ENCODE measurements around the gene DIAPH3. TPM values are rescaled to one million over a fixed set of nuclear protein-coding genes. Genes with fewer than 3 reads are reported as not detected.

The DIAPH3 gene
- total RNA-seq, 2 donors from 2014 or later, result 23.6 to 25.7 TPM

GRCh38 chr13:60108589-60108988 lies 55.1 kb downstream of the DIAPH3 start:
- no peak overlapping the region for H3K4me3 ChIP-seq (ENCODE audit: low read length)
- H3K27ac ChIP-seq (ENCODE audit: low read depth, low read length), result no peak overlapping the region
- no peak overlapping the region for H3K9ac ChIP-seq (ENCODE audit: extremely low read depth, low read length, poor library complexity, severe bottlenecking)
- Mint-ChIP-seq H3K27me3 (ENCODE audit: insufficient read depth) (no peaks in the 10 kb centered on the region), H3K4me1 (peaks cover 3% of the 10 kb centered on the region), H3K4me3 (no peak overlapping the region), H3K9me3 (no peaks in the 10 kb centered on the region), H3K27ac (no peak overlapping the region), H3K36me3 (ENCODE audit: low read depth) (peaks cover 27% of the 10 kb centered on the region)
- H3K9me3 ChIP-seq (ENCODE audit: control insufficient read depth, low read length), result peaks cover 5% of the 10 kb centered on the region
- no peak for TF ChIP-seq CTCF (conservative IDR thresholded peaks at IDR 0.05)
- H3K36me3 ChIP-seq (ENCODE audit: control insufficient read depth, insufficient read depth, low read length), result peaks cover 85% of the 10 kb centered on the region
- H3K4me1 ChIP-seq (ENCODE audit: control insufficient read depth, insufficient read depth, low read length), result no peaks in the 10 kb centered on the region
- WGBS, 2 experiments (ENCODE audit: insufficient coverage in 1 of 2, insufficient read length in 1 of 2), result 92% methylated on average over 2 of the region's 2 CpGs; no CpG with 5 or more reads in 1 of the 2 experiments
- no peaks in the 10 kb centered on the region for H3K27me3 ChIP-seq (ENCODE audit: control insufficient read depth, insufficient read depth, low read length, poor library complexity, severe bottlenecking)
- no peak for DNase-seq

DNA sequence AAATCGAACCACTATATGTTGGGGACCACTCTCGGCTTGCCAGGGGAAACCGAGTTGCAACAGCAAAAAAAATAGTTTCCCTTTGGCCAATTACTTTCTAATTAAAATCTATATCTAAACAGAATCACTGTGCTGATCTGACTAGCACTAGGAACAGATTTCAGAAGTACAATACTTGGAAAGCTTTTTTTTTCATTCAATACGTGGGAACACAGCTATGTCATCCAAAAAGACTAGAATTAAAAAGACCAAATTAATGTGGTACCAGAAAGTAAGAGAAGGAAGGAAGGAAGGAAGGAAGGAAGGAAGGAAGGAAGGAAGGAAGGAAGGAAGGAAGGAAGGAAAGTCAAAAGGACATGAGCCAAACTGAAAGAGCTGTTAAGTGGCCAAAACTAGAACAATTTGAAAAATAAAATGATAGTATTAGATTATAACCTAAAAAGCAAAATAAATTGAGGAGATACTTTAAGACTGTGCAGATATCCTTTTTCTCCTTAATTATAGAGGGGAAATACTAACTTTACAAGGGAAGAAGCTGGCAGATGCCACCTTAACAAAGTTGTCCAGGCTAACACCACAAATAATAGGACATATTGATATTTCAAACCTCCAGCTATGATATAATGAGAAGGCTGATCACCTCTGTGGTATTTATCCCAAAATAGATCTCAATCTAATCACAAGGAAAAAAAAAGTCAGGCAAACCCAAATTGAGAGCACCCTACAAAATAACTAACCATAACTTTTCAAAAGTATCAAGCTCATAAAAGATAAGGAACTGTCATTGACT lies 63.9 kb downstream of the DIAPH3 start:
- Histone ChIP-seq H3K9me3 (ENCODE audit: control insufficient read depth, low read length) (no peaks in the 10 kb centered on the region), H3K4me3 (ENCODE audit: low read length) (no peak overlapping the region), H3K27me3 (ENCODE audit: control insufficient read depth, insufficient read depth, low read length, poor library complexity, severe bottlenecking) (no peaks in the 10 kb centered on the region), H3K36me3 (ENCODE audit: control insufficient read depth, insufficient read depth, low read length) (peaks cover 59% of the 10 kb centered on the region), H3K9ac (ENCODE audit: extremely low read depth, low read length, poor library complexity, severe bottlenecking) (no peak overlapping the region), H3K27ac (ENCODE audit: low read depth, low read length) (no peak overlapping the region), H3K4me1 (ENCODE audit: control insufficient read depth, insufficient read depth, low read length) (no peaks in the 10 kb centered on the region)
- TF ChIP-seq CTCF (conservative IDR thresholded peaks at IDR 0.05), result no peak
- no peak for DNase-seq
- H3K9me3 Mint-ChIP-seq, result no peaks in the 10 kb centered on the region
- 96 to 97% methylated on average over 3 to 4 of the region's 4 CpGs for WGBS, 2 experiments (ENCODE audit: insufficient coverage in 1 of 2, insufficient read length in 1 of 2)
- H3K27me3 Mint-ChIP-seq (ENCODE audit: insufficient read depth), result no peaks in the 10 kb centered on the region
- peaks cover 5% of the 10 kb centered on the region for H3K36me3 Mint-ChIP-seq (ENCODE audit: low read depth)
- peaks cover 7% of the 10 kb centered on the region for H3K4me1 Mint-ChIP-seq
- no peak overlapping the region for H3K4me3 Mint-ChIP-seq
- no peak overlapping the region for H3K27ac Mint-ChIP-seq

DNA sequence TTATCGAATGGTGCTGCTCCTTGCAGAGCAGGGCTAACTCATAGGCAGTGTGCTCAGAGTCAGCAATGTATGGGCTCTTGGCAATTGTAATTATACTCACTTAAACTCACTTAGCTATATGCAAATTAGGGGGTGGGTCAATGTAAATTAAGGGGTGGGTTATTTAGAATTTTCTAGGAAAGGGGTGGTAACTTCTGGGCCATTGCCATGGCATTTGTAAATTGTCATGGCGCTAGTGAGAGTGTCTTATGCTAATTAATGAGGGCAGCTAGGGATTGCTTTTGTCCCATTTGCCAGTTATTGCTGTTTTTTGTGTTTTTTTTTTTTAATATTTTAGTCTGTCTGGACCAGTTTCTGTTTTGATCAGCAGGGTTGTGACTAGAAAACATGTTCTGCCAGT lies 68.4 kb downstream of the DIAPH3 start:
- no peak for TF ChIP-seq CTCF (conservative IDR thresholded peaks at IDR 0.05)
- Histone ChIP-seq H3K9ac (ENCODE audit: extremely low read depth, low read length, poor library complexity, severe bottlenecking) (no peak overlapping the region), H3K27ac (ENCODE audit: low read depth, low read length) (no peak overlapping the region), H3K27me3 (ENCODE audit: control insufficient read depth, insufficient read depth, low read length, poor library complexity, severe bottlenecking) (no peaks in the 10 kb centered on the region), H3K36me3 (ENCODE audit: control insufficient read depth, insufficient read depth, low read length) (peaks cover 77% of the 10 kb centered on the region), H3K4me1 (ENCODE audit: control insufficient read depth, insufficient read depth, low read length) (no peaks in the 10 kb centered on the region), H3K9me3 (ENCODE audit: control insufficient read depth, low read length) (no peaks in the 10 kb centered on the region), H3K4me3 (ENCODE audit: low read length) (no peak overlapping the region)
- Mint-ChIP-seq H3K4me3 (no peak overlapping the region), H3K27ac (no peak overlapping the region), H3K9me3 (peaks cover 2% of the 10 kb centered on the region), H3K27me3 (ENCODE audit: insufficient read depth) (peaks cover 2% of the 10 kb centered on the region), H3K36me3 (ENCODE audit: low read depth) (peaks cover 14% of the 10 kb centered on the region), H3K4me1 (peaks cover 6% of the 10 kb centered on the region)
- DNase-seq, result no peak
- 93% methylated on average over 2 of the region's 2 CpGs; no CpG with 5 or more reads in 1 of the 2 experiments for WGBS, 2 experiments (ENCODE audit: insufficient coverage in 1 of 2, insufficient read length in 1 of 2)

All from endodermal cell (in vitro differentiated cells).